Measurements from ENCODE around the gene TCOF1. TPM values are rescaled to one million over a fixed set of nuclear protein-coding genes. Genes with fewer than 3 reads are reported as not detected.

Gene TCOF1
- total and polyA plus RNA-seq, 2 experiments from 2014 or later, result 86.8 to 165 TPM

- Mint-ChIP-seq H3K36me3 (ENCODE audit: low read depth) (no peaks in the 10 kb centered on the region), H3K27ac (no peak overlapping the region), H3K27me3 (ENCODE audit: insufficient read depth, low read depth, poor library complexity) (peaks cover 3% of the 10 kb centered on the region), H3K9me3 (no peaks in the 10 kb centered on the region), H3K4me3 (no peak overlapping the region), H3K4me1 (peaks cover 24% of the 10 kb centered on the region)
- no peaks in the 10 kb centered on the region for H3K9me2 ChIP-seq (ENCODE audit: insufficient read depth)
- no peak overlapping the region for H3K4me3 ChIP-seq
- ATAC-seq (no peak), DNase-seq (ENCODE audit: low spot score) (no peak)
- no peaks in the 10 kb centered on the region for H3K36me3 ChIP-seq (ENCODE audit: insufficient read depth)
- TF ChIP-seq CTCF (conservative IDR thresholded peaks at IDR 0.05; ENCODE audit: low read depth in 2 of 2) (no peak), EZH2 (IDR thresholded peaks at IDR 0.05; ENCODE audit: low read depth, unreplicated experiment) (no peak), ZNF462 (CRISPR knock-in tag; IDR thresholded peaks at IDR 0.05) (no peak), NANOG (IDR thresholded peaks at IDR 0.05; ENCODE audit: borderline replicate concordance) (no peak), EZH2phosphoT487 (IDR thresholded peaks at IDR 0.05; ENCODE audit: unreplicated experiment) (no peak), CREB1 (CRISPR knock-in tag; IDR thresholded peaks at IDR 0.05; ENCODE audit: low read depth) (no peak), ZNF331 (CRISPR knock-in tag; IDR thresholded peaks at IDR 0.05; ENCODE audit: low read depth) (no peak), POLR2AphosphoS5 (IDR thresholded peaks at IDR 0.05; ENCODE audit: low read depth) (no peak), STAT1 (IDR thresholded peaks at IDR 0.05; ENCODE audit: unreplicated experiment) (no peak), JUNB (IDR thresholded peaks at IDR 0.05; ENCODE audit: unreplicated experiment) (no peak)
- H3K27ac ChIP-seq (ENCODE audit: low read depth), result no peak overlapping the region
- no peaks in the 10 kb centered on the region for H3F3A ChIP-seq (replicated peaks; ENCODE audit: low read depth)
- H4K20me1 ChIP-seq (replicated peaks; ENCODE audit: insufficient read depth), result no peaks in the 10 kb centered on the region
- no peak overlapping the region for H2AFZ ChIP-seq
- H3K4me1 ChIP-seq (ENCODE audit: insufficient read depth), result peaks cover 17% of the 10 kb centered on the region
- H3K4me2 ChIP-seq, result no peak overlapping the region
- no peaks in the 10 kb centered on the region for H3K27me3 ChIP-seq (ENCODE audit: insufficient read depth)
- H3K79me2 ChIP-seq (replicated peaks; ENCODE audit: insufficient read depth), result no peaks in the 10 kb centered on the region
Measured at GRCh38 chr5:150309886-150310239, 47.6 kb upstream of the TCOF1 start.

All from GM23338 (cell line).